Measurements from ENCODE around the gene SSR1. TPM values are rescaled to one million over a fixed set of nuclear protein-coding genes. Genes with fewer than 3 reads are reported as not detected.

SSR1 gene
- total and polyA plus RNA-seq, 2 of the 13 experiments (the other 11 are each of a cell fraction or from before 2014, with no cell fraction given), result 203 to 243 TPM

DNA sequence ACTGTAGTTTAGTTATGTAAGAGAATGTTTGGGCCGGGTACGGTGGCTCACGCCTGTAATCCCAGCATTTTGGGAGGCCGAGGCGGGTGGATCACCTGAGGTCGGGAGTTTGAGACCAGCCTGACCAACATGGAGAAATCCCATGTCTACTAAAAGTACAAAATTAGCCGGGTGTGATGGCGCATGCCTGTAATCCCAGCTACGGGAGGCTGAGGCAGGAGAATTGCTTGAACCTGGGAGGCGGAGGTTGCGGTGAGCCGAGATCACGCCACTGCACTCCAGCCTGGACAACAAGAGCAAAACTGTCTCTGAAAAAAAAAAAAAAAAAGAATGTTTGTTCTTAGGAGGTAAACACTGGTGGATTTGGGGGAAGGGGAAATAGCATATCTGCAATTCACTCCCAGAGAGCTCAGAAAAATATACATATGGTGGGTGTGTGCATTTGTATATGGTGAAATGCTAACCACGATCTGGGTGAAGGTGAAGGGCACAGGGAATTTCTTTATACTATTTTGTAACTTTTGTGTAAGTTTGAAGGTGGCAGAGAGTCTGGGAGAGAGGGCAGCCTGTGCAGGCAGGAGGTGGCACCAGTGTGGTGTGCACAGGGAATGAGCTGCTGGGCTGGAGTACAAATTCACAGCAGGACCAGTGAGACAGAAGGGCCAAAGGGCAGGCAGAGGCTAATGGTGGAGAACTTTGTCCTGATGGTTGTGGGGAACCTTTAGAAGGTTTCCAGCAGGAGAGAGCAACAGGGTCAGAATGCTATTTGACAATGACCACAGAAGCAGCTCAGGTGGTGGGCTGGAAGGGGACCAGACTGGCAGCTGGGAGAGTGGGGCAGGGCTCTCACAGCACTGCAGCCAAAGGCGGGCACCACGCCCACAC, 42.4 kb downstream of the SSR1 start (continued):
- TF ChIP-seq ZBTB42 (CRISPR knock-in tag; IDR thresholded peaks at IDR 0.05) (0 out of 2 replicates have a peak, but pooled peaks have one; percentile 65), ZC3H4 (CRISPR knock-in tag; IDR thresholded peaks at IDR 0.05; ENCODE audit: borderline replicate concordance) (no peak), ZNF274 (CRISPR knock-in tag; IDR thresholded peaks at IDR 0.05) (peak; percentile 20; the same call in 1 of the 2 replicates), ZNF337 (CRISPR knock-in tag; IDR thresholded peaks at IDR 0.05; ENCODE audit: borderline replicate concordance, low read depth) (no peak), POGZ (CRISPR knock-in tag; IDR thresholded peaks at IDR 0.05) (peak; percentile 65), ZNF615 (CRISPR knock-in tag; IDR thresholded peaks at IDR 0.05; ENCODE audit: borderline replicate concordance) (peak; percentile 59; the same call in 1 of the 2 replicates), ZBTB7A (CRISPR knock-in tag; IDR thresholded peaks at IDR 0.05) (peak; percentile 61; the same call in 1 of the 2 replicates), RXRA (CRISPR knock-in tag; IDR thresholded peaks at IDR 0.05) (peak; percentile 85), ZNF24 (IDR thresholded peaks at IDR 0.05) (no peak), ZNF644 (CRISPR knock-in tag; IDR thresholded peaks at IDR 0.05; ENCODE audit: low read depth) (peak; percentile 66; the same call in 1 of the 2 replicates), TFDP2 (CRISPR knock-in tag; IDR thresholded peaks at IDR 0.05) (no peak), SOX6 (IDR thresholded peaks at IDR 0.05) (no peak), SOX6 (CRISPR knock-in tag; IDR thresholded peaks at IDR 0.05) (peak; percentile 78), RFX1 (IDR thresholded peaks at IDR 0.05) (no peak)
- TF ChIP-seq, protein P1, sequence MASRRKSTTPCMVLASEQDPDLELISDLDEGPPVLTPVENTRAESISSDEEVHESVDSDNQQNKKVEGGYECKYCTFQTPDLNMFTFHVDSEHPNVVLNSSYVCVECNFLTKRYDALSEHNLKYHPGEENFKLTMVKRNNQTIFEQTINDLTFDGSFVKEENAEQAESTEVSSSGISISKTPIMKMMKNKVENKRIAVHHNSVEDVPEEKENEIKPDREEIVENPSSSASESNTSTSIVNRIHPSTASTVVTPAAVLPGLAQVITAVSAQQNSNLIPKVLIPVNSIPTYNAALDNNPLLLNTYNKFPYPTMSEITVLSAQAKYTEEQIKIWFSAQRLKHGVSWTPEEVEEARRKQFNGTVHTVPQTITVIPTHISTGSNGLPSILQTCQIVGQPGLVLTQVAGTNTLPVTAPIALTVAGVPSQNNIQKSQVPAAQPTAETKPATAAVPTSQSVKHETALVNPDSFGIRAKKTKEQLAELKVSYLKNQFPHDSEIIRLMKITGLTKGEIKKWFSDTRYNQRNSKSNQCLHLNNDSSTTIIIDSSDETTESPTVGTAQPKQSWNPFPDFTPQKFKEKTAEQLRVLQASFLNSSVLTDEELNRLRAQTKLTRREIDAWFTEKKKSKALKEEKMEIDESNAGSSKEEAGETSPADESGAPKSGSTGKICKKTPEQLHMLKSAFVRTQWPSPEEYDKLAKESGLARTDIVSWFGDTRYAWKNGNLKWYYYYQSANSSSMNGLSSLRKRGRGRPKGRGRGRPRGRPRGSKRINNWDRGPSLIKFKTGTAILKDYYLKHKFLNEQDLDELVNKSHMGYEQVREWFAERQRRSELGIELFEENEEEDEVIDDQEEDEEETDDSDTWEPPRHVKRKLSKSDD (CRISPR knock-in tag; IDR thresholded peaks at IDR 0.05; ENCODE audit: low read depth), result peak; percentile 35; the same call in 1 of the 2 replicates
- TF ChIP-seq, protein P2, sequence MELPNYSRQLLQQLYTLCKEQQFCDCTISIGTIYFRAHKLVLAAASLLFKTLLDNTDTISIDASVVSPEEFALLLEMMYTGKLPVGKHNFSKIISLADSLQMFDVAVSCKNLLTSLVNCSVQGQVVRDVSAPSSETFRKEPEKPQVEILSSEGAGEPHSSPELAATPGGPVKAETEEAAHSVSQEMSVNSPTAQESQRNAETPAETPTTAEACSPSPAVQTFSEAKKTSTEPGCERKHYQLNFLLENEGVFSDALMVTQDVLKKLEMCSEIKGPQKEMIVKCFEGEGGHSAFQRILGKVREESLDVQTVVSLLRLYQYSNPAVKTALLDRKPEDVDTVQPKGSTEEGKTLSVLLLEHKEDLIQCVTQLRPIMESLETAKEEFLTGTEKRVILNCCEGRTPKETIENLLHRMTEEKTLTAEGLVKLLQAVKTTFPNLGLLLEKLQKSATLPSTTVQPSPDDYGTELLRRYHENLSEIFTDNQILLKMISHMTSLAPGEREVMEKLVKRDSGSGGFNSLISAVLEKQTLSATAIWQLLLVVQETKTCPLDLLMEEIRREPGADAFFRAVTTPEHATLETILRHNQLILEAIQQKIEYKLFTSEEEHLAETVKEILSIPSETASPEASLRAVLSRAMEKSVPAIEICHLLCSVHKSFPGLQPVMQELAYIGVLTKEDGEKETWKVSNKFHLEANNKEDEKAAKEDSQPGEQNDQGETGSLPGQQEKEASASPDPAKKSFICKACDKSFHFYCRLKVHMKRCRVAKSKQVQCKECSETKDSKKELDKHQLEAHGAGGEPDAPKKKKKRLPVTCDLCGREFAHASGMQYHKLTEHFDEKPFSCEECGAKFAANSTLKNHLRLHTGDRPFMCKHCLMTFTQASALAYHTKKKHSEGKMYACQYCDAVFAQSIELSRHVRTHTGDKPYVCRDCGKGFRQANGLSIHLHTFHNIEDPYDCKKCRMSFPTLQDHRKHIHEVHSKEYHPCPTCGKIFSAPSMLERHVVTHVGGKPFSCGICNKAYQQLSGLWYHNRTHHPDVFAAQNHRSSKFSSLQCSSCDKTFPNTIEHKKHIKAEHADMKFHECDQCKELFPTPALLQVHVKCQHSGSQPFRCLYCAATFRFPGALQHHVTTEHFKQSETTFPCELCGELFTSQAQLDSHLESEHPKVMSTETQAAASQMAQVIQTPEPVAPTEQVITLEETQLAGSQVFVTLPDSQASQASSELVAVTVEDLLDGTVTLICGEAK (IDR thresholded peaks at IDR 0.05), result no peak
- TF ChIP-seq, protein P2 (CRISPR knock-in tag; IDR thresholded peaks at IDR 0.05), result peak; percentile 61; the same call in 1 of the 2 replicates
